ENCODE data around the gene SERGEF. TPM values are rescaled to one million over a fixed set of nuclear protein-coding genes. Genes with fewer than 3 reads are reported as not detected.

Gene SERGEF
- total RNA-seq, 2 donors from 2014 or later = 21.1 to 28.2 TPM

DNA sequence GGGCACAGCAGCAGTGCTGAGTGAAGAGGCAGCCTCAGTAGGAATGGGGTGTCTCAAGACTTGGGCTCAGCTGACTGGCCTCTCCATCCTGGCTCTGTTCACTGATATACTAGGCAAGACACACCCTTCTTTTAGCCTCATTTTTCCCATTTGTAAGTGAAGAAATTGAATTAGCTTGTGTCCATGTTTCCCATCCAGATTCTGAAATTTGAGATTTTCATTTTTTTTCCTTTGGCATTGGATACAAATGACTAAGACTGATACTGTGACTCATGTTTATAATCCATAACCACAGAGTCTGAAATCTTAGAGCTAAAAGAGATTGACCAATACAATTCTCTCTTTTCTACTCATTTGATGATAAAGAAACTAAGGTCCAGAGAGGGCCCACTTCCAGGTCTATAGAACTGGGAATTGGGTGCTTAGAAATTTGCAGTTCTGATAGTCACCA, 167.4 kb downstream of the SERGEF start:
- no peak for DNase-seq
- intact Hi-C loops (cut with DNase I) = loop anchor here in 1 of 2 donors (5.0 to 10.0 kb wide), 2 partner anchors 83 to 129 kb away; no protein-coding TSS in a partner anchor
- peak; percentile 50 to 71 for ATAC-seq

DNA sequence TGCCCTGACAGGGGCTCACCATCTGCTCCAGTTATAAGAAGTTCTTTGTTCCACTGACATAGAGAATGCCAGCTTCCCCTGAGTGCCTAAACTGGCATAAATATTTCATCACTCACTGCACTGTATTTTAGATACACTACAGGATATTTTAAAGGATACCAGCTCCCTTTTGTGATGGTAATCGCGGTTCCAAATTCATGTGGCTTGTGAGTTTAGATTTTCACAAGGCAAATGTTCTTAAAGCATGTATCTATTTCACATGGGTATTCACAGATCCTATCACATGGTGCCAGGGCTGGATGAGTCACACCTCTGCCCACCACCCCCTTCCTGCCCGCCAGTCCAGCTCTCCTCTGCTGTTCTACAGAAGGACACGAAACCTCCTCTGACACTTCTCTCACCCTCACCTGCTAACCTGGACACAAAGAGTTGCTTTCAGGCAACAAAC, 172.7 kb downstream of the SERGEF start:
- intact Hi-C loops (cut with DNase I) = loop anchor here in 1 of 2 donors (10.0 kb wide), 1 partner anchor 135 kb away; no protein-coding TSS in a partner anchor
- DNase-seq (no peak), ATAC-seq (peak in 1 of 2 donors; percentile 60)

DNA sequence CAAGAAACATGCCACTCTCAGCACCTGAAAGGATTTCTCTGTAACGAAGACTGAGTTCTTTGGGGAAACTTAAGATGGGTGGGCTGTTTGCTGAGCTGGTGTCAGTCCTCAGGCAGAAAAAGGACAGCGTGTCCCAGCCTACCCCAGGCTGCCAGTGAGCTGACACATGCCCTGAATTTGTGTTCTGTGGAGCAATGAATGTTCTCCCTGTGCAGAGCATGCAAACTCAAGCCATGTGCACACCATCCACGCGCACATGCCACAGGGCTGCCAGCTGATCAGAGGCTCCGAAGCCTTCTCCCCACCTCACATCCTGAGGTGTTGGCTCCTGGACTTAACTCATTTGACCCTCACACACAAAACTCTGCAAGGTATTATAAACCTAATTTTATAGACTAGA, 173.4 kb downstream of the SERGEF start:
- ATAC-seq (peak in 1 of 2 donors; percentile 38), DNase-seq (no peak)
- intact Hi-C loops (cut with DNase I) = no loop called here

DNA sequence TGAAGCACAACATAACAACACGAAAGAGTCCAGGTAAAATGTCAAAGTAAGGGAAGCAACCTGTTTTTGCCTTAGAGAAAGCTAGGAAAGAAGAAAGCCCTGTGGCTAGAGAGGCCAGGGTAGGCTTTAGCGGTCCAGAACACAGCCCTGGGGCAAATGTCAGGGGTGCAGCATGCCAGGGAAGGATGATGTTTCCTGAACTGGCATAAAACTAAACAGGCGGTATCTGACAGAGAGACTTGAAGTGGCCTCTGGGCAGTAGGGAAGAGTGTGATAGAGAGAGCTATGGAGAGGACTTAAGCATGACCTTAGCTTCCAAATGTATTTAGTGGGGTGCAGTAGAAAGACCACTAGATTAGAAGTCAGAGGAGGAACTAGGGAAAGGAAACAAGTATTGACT, 174.7 kb downstream of the SERGEF start:
- intact Hi-C loops (cut with DNase I) = no loop called here
- no peak for ATAC-seq
- no peak for DNase-seq

DNA sequence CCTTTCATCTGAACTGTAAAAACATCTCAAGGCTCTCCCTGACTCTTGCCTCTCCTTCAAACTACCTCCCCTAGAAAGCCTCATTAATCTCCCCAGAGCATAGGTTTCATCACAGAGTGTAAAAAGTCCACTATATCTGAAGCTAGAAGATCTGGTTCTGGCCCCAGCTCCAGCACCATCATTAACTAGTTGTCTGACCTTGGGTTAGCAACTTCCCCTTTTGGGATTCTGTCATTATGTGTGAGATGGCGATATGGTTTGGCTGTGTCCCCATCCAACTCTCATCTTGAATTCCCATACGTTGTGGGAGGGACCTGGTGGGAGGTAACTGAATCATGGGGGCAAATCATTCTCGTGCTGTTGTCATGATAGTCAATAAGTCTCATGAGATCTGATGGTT, 181.0 kb downstream of the SERGEF start:
- intact Hi-C loops (cut with DNase I) = no loop called here
- no peak for DNase-seq
- no peak for ATAC-seq

DNA sequence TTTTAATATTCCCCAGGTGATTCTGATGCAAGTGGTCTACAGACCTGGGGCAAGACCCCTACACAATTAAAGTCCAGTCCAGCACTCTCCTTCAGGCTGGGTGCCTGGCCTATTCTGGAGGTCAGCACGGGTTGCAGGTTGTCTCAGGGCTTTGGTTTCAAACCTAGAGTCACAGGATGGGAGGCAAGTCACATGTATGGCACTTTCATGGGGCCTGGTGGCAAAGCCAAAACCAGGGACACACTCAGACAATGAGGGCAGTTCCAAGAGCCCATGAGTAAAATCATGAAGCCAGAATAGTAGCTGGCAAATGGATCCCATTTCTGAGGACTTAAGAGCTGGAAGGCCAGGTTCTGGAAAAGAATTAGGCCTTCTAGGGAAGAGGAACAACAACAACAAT, 181.6 kb downstream of the SERGEF start:
- ATAC-seq (no peak), DNase-seq (no peak)
- intact Hi-C loops (cut with DNase I) = no loop called here

DNA sequence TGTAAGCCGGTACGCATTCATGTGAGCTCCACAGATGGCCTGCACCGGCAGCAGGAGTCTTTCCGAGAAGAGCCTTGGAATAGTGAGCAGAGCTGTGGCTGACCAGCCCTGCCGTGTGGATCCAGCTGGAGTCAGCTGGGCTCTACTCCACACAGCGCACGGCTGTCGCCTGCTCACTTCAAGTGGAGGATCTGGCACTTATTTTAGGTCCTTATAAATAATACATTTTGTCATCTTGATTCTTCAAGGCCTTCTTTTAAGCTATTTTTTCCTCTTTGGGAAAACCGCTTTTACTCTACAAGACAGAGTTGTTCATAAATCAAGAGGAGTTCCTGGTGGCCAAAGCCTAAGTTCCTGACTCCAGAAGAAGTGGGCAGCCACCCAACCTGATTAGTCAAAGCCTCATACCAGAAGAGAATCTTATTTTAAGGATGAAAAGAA, 184.5 kb downstream of the SERGEF start:
- ATAC-seq = peak; percentile 63 to 95
- DNase-seq = peak; percentile 54
- intact Hi-C loops (cut with DNase I) = no loop called here

DNA sequence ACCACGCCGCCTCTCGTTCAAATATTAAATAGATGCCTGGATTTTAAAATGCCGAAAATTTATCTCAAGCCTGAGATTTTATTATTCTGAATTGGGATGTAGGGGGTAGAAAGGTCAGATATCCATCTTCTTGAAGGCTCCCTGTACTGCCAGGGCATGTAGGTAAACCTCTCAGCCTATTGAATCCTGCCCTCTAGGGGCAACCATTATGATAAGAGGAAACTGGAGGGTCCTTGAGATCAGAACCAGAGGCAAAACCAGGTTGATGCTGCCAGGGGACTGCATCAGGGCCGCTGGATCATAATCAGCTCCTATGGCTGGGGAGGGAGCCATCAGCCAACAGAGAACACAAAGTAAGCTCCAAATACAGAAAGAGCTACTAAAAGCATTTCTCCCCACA, 185.8 kb downstream of the SERGEF start:
- intact Hi-C loops (cut with DNase I) = no loop called here
- DNase-seq (no peak), ATAC-seq (no peak)

DNA sequence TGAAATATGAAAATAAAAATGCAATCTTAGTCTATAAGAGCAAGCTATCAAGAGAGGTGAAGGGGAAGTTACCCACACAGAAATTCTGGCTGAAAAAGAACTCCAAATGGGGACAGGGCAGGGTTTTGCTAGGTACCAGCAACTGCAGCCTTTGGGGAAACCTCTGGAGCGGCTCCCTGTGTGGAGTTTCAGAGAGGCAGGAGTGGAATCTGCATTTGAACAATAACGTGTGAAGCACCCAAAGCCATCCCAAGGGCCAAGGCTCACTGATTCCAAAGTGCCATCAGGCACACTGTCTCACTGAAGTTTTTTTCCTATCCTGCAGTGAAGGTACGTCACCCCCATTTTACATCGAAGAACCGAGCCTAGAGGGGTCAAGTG, 190.5 kb downstream of the SERGEF start:
- DNase-seq (no peak), ATAC-seq (no peak)
- intact Hi-C loops (cut with DNase I) = no loop called here

DNA sequence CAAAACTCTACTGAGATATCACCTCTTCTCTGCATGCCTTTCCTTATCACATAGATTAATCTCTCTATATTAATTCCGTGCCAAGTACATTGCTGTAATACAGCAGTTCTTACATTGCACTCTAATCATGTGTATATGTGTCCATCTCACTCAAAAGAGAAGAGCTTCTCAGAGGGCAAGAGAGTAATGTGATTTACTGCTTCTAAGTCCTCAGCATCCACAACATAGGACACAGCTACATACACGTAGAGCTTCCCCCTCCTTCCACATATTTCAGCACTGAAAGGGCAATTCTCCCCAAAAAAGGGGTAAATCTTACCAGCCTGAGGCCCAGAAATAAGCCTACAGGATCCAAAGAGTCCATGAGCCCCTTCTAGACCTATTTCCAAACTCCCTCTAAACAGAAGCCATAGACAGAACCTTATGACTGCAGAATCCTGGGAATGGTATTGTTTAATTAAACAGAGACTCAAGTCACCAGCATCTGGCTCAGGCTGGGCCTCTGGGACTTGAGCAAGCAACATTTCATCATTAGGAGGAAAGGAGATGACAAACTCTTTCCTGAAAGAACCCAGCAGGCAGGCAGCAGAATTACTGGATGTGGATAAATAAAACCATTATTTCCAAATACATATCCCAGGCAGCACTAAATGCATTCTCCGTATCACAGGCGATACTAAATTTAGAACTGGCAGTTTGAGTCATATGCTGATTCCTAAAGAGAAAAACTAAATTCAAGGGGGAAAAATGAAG, 191.0 kb downstream of the SERGEF start:
- intact Hi-C loops (cut with DNase I) = no loop called here
- DNase-seq (peak; percentile 48), ATAC-seq (peak; percentile 44 to 72)

DNA sequence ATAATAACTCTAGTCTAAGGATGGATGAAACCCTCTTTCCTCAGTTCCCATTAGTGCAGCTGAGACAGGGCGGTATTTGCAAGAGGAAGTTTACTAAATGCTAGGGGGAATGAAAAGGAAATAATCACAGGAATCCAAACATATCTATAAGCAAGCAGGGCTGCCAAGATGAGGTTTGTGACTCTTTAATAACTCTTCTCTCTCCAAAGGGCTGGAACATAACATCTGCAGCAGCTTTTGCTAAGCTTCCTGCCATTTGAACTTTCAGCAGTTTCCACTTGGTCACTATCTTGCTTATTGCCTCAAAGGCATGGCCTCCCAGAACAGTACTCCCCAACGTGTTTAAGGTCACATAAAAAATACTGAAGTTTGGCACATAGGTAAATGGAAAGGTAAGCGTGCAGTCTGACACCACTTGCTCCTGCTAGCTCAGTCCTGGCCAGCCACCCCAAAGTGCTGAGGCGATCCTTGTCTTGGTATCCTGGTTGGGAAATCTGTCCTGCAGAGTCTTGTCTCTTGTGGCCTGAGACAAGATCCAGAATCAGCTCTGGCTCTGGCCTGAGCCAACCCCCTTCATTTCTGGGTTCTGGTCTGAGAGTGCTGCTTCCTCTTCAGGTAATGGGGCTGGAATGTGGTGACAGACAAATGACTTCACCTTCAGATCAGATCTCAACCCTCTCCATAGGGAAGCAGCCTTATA, 196.5 kb downstream of the SERGEF start:
- DNase-seq (no peak), ATAC-seq (no peak)
- intact Hi-C loops (cut with DNase I) = no loop called here

DNA sequence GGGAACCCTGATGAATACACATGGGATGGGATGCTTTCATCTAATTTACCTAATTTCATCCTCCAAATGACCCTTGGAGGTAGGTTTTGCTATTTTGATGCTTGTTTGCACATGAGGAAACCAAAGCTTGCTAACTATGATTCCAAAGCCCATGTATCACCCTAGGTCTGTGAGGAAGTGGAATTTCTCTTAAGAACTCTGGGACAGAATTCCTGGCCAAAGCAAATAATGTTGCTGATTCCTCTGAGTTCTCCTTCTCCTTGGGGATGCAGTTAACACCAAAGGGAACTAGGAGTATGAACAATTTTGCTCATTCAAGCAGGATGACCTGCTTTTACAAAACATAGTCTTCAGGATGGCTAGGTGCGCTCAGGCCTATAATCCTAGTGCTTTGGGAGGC, 198.3 kb downstream of the SERGEF start:
- DNase-seq (no peak), ATAC-seq (no peak)
- intact Hi-C loops (cut with DNase I) = no loop called here

DNA sequence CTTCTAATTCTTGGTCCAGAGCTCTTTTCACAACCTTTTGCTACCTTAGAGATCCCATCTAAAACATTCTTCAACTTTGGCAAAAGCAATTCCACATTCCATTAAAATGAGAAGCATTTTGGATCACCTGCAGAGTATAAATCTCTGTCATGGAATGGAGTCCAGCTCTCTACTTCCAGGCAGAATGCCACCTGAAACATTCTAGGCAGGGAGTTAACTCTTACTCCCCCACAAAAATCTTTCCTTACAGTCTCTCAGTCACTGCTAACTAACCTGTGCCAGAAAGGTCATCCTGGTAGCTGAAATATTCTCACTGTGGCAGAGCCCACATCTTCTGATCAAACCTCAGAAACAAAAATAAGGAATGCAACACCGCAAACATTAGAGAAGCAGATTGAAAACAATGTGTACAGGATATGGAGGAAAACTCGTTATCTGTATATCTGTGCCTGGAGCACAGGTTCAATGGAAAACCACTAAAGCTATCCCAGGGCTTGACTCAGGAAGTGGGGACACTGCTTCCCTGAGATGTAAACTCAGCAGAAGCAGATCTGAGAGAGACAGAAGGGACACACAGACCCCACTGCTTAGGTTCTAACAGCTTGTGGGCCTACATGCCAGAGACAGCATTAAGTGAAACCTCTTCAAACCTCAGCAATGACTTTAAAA, 199.3 kb downstream of the SERGEF start:
- ATAC-seq = peak in 1 of 2 donors; percentile 58
- DNase-seq = no peak
- intact Hi-C loops (cut with DNase I) = no loop called here

DNA sequence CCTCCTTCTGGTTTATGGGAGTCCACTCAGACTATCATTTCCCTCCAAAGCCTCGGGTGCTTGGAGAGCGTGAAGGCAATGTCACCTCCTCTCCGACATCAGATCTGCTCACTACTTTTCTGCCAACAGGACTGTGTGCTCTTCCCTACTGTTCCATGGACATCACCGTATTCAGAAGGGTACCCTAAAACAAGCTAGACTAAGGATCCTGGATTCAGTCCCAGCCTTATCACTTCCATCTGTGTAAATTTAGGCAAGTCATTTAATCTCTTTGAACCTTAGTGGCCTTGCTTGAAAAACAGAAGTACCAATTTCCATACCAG, 200.0 kb downstream of the SERGEF start:
- ATAC-seq (no peak), DNase-seq (no peak)
- intact Hi-C loops (cut with DNase I) = no loop called here

DNA sequence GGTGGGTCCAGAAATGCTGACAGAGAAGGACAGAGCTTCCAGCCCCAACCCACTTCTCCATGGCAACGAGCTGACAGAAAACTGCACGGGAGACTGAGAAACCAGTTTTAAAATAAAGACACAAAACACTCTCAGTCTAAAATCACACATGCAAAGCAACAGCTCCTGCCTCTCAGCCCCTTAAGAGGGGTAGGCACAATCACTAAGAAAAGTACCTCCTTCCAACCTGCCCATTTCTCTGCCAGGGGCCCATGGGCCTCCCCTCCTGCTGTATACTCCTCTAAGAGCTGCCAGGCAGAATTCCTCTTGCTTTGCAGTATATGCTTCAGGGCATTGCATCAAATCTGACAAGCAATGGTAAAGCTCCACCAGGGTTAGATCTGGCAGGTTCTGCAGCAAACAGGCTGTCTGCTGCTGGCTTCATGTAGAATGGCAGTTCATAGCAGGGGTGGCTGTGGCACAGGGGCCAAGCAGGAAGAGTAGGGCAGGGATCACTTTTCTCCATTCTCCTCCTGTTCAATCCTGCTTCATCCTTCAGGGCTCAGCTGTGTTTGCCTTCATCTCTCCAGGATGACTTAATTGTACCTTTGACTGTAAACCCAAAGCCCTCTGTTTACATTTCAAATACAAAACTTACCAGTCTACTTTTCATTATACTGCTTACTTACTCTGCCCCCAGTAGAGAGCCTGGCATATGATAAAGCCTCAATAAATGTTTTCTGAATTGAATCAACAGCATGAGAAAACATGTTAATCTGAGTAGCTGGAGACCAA, 200.6 kb downstream of the SERGEF start:
- no peak for ATAC-seq
- DNase-seq = no peak
- intact Hi-C loops (cut with DNase I) = no loop called here

DNA sequence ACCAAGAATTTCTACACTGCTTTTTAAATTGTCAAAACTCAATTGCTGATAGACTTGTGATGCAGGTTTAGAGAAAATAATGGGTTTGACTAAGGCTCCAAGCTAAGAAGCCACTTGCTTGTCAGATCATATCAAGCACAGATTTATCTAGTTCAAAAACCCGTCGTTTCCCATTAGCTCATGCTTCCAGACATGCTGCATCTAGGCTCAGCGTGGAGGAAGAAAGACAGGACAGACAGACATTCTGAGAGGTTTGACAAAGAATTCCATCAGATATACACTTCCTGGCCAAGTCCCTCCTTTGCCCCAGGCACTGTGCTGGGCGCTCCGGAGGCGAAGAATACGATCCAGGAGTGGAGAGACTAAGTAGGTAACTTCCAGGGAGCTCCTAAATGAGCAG, 201.5 kb downstream of the SERGEF start:
- no peak for ATAC-seq
- no peak for DNase-seq
- intact Hi-C loops (cut with DNase I) = no loop called here

DNA sequence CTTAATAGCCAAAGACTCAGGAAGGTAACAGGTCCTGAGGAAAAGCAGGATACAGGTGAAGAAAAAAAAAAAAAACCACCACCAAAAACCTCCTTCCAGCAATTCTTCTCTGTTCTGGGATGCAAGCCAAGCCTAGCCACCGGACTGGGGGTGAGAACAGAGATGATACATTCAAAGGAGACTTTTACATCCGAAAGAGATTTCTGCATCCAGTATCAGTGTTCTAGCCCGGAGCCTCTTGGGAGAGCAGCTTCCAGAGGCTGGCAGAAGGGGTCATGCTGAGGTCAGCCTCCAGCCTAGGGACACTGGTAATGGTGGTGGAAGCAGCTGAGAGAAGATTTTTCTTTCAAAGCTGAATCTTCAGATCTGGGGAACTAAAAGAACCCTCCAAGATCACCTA, 202.1 kb downstream of the SERGEF start:
- DNase-seq = no peak
- peak; percentile 31 to 70 for ATAC-seq
- intact Hi-C loops (cut with DNase I) = no loop called here

DNA sequence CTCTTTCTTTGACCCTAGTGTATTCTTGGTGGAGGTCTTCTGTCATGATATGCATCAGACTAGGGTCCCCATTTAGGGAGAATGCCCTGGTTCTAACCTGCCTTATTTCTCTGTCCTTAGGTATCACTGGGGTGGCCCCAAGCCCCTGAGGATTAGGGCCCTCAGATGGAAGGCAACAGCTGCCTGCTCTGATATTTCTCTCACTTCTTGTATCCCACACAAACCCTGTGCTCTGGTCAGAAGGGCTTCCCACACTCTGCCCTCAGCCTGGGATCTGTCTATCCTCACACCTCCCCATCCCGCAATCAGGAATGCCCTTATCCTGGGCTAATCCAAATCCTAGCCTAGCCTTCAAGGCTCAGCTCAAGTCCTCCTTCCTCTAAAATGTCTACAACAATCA, 202.8 kb downstream of the SERGEF start:
- DNase-seq = no peak
- ATAC-seq = no peak
- intact Hi-C loops (cut with DNase I) = no loop called here

DNA sequence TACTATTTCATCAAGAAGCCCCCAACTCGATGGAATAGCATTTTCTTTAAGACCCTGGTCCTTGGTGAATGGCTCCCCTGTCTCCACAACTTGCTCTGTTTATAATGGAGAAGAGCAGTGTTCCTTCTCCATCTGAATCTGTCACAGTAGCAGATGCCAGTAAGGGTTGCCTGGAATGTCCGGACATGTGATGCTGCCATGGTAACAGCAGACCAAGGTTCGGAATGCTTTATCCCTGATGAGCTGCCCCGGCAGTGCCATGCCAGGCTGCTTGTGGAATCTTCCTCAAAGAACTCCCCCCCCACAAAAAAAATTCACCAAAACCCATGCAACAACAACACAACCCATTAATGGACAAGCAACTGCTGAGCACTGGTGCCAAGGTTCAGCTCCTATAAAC, 205.8 kb downstream of the SERGEF start:
- intact Hi-C loops (cut with DNase I) = no loop called here
- peak; percentile 21 to 55 for ATAC-seq
- DNase-seq = no peak

Measured in left cardiac atrium (tissue), 4 donors.